HG03175 (cell line): ENCODE results near the gene EFCAB6.
"Not testable (repeated sequence)": the region's sequence is repeated elsewhere in the genome, so short reads cannot be mapped to it uniquely, and the experiment has no call there.

Experiments used
- ATAC-seq: cut with Tn5 transposase; IDR thresholded peaks from one replicate; pipeline ENCODE4 v1.9.1; 2021; ENCODE audit warnings: mild to moderate bottlenecking, moderate library complexity; ENCODE audit not compliant: unreplicated experiment

The EFCAB6 gene

GRCh38 chr22:43723816-43724215 lies 88.3 kb downstream of the EFCAB6 start:
- no peak for ATAC-seq

GRCh38 chr22:43722444-43722843 lies 89.7 kb downstream of the EFCAB6 start:
- ATAC-seq: no peak

GRCh38 chr22:43720716-43721115 lies 91.4 kb downstream of the EFCAB6 start:
- ATAC-seq: no peak

- no peak for ATAC-seq
Measured at GRCh38 chr22:43714104-43714503, 98.0 kb downstream of the EFCAB6 start.

GRCh38 chr22:43711681-43712080 lies 100.4 kb downstream of the EFCAB6 start:
- ATAC-seq: no peak

GRCh38 chr22:43707648-43708047 lies 104.5 kb downstream of the EFCAB6 start:
- ATAC-seq: no peak

- ATAC-seq: no peak
Measured at GRCh38 chr22:43706571-43707328, 105.4 kb downstream of the EFCAB6 start.

GRCh38 chr22:43706151-43706550 lies 106.0 kb downstream of the EFCAB6 start:
- no peak for ATAC-seq

- no peak for ATAC-seq
Measured at GRCh38 chr22:43704051-43704450, 108.1 kb downstream of the EFCAB6 start.

GRCh38 chr22:43698403-43698802 lies 113.7 kb downstream of the EFCAB6 start:
- no peak for ATAC-seq

- no peak for ATAC-seq
Measured at GRCh38 chr22:43697894-43698293, 114.2 kb downstream of the EFCAB6 start.

GRCh38 chr22:43693249-43693648 lies 118.9 kb downstream of the EFCAB6 start:
- ATAC-seq: no peak

GRCh38 chr22:43689356-43689755 lies 122.7 kb downstream of the EFCAB6 start:
- no peak for ATAC-seq

- no peak for ATAC-seq
Measured at GRCh38 chr22:43682851-43683250, 129.3 kb downstream of the EFCAB6 start.

GRCh38 chr22:43681731-43682360 lies 130.3 kb downstream of the EFCAB6 start:
- no peak for ATAC-seq

GRCh38 chr22:43670513-43670912 lies 141.6 kb downstream of the EFCAB6 start:
- no peak for ATAC-seq

- no peak for ATAC-seq
Measured at GRCh38 chr22:43669190-43669589, 142.9 kb downstream of the EFCAB6 start.

GRCh38 chr22:43667656-43668055 lies 144.4 kb downstream of the EFCAB6 start:
- no peak for ATAC-seq

- no peak for ATAC-seq
Measured at GRCh38 chr22:43666457-43666856, 145.6 kb downstream of the EFCAB6 start.

- ATAC-seq: no peak
Measured at GRCh38 chr22:43658823-43659222, 153.3 kb downstream of the EFCAB6 start.

GRCh38 chr22:43656581-43656980 lies 155.5 kb downstream of the EFCAB6 start:
- ATAC-seq: not testable (repeated sequence)

- ATAC-seq: no peak
Measured at GRCh38 chr22:43654271-43654670, 157.8 kb downstream of the EFCAB6 start.

- no peak for ATAC-seq
Measured at GRCh38 chr22:43652845-43653244, 159.3 kb downstream of the EFCAB6 start.
